B cell (primary cell): Measurements from ENCODE around the gene KCNJ13.

ENCODE experiments used
- EZH2 ChIP-seq: IDR thresholded peaks from 2 replicates; pipeline ENCODE4 v1.6.1; 2012; ENCODE audit warnings: borderline replicate concordance, low read depth, mild to moderate bottlenecking, moderate library complexity, low read length; ENCODE audit not compliant: insufficient read depth, poor library complexity, severe bottlenecking
- TF ChIP-seq, protein P1 (sequence below): fragments of 200-600 bp; IDR thresholded peaks from one replicate; pipeline ENCODE4 v1.8.0; 2022; ENCODE audit warnings: antibody characterized with exemption, mild to moderate bottlenecking

DNA sequence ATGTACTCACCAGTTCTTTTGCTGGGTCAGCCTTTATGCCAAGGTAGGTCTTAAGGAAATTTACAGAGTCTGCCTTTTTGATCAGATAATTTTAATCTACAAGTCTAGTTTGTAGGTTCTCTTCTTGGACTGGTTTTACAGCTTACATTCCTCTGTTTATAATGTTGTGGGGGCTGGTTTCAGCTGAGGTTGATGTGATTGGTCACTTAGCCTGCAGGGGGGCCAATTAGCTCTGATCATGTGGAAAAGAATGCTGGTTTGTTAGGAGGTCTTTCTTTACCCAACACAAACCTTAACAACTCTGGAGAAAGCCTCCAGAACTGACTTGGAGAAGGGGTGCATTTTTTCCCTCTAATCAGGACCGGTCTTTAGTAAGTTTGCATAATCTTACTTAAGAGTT, at the start of gene KCNJ13:
- TF ChIP-seq, protein P1, sequence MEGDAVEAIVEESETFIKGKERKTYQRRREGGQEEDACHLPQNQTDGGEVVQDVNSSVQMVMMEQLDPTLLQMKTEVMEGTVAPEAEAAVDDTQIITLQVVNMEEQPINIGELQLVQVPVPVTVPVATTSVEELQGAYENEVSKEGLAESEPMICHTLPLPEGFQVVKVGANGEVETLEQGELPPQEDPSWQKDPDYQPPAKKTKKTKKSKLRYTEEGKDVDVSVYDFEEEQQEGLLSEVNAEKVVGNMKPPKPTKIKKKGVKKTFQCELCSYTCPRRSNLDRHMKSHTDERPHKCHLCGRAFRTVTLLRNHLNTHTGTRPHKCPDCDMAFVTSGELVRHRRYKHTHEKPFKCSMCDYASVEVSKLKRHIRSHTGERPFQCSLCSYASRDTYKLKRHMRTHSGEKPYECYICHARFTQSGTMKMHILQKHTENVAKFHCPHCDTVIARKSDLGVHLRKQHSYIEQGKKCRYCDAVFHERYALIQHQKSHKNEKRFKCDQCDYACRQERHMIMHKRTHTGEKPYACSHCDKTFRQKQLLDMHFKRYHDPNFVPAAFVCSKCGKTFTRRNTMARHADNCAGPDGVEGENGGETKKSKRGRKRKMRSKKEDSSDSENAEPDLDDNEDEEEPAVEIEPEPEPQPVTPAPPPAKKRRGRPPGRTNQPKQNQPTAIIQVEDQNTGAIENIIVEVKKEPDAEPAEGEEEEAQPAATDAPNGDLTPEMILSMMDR = no peak
- TF ChIP-seq EZH2 = no peak
